Activated T-cell treated with anti-CD3 and anti-CD28 coated beads for 1 hour (primary cell): Measurements from ENCODE around the gene EIF4E.
A peak's percentile ranks its signal among the peaks of the same experiment; 100 is the strongest.
"Not testable (repeated sequence)": the region's sequence is repeated elsewhere in the genome, so short reads cannot be mapped to it uniquely, and the experiment has no call there.

Experiments
- DNase-seq: peaks from one replicate; pipeline ENCODE4 v3.0.0-alpha.2; 2020; ENCODE audit warnings: low read depth

Gene EIF4E, protein sequence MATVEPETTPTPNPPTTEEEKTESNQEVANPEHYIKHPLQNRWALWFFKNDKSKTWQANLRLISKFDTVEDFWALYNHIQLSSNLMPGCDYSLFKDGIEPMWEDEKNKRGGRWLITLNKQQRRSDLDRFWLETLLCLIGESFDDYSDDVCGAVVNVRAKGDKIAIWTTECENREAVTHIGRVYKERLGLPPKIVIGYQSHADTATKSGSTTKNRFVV

DNA sequence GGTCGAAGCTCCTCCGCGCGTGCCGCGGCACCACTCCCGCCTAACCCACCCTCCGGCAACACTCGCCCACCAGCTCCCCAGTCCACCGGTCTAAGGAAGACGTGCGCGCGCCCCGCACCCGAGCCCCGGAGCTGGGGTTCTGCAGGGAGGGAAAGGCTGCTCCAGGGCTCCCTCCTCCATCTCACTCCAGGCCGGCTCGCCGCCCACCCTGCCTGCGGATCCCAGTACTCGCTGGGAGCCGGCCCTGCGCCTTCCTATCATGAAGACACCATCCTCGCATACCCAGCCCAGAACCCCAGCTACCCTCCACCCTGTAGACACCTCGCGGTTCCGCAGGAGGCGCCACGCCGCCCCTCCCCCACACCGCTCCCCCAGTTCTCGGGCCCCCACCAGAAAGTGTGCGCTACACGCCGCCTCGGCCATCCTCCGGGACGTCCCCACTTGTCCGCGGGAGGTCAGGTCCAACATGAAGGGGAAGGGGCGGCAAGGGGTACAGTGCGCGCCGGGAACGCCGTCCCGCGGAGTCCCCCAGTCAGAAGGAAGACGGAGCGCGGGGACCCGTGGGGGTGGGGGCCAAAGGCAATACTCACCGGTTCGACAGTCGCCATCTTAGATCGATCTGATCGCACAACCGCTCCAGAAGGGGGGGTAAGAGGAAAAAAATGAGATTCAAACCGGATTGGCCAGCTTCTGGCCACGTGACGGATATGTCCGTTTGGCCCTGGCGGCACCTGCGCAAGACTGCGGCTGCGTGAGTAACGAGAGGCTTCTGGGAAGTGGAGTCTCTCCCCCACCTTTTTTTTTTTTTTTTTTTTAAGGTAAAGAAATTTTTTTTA, at the start of gene EIF4E:
TSS of gene EIF4E (minus strand) at position 629 of the 836 bp plus-strand sequence. CDS start at position 608, 21 bp downstream.
- peak; percentile 91 for DNase-seq

DNA sequence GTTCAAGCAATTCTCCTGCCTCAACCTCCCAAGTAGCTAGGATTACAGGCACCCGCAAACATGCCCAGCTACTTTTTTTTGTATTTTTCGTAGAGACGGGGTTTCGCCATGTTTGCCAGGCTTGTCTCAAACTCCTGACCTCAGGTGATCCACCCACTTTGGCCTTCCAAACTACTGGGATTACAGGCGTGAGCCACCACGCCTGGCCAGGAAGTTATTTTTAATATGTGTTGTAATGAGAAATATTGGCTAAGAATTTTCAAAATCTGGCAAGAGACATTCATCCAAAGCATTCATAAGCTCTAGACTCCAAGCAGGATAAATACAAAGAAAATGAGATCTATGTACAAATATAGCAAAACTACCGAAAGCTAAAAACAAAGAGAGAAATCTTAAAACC, 48.6 kb upstream of the EIF4E start:
- no peak for DNase-seq

DNA sequence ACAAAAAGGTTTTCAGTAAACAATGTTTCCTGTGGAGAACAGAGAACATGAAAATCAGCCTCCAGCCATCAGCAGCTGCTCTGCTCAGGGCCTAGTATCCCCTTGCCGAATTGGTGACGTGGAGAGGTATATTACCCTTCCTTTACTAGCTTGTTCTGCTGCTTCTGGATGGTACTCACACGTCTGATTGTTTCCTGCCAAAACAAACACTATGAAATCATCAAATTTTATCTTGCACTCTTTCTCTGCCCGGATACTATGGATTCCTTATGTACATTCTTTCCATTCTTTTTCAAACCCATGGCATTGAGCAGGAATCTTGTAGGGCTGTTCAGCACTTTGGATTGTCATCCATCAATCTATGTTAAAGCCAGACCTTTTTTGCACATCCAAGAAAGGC, 47.8 kb upstream of the EIF4E start:
- no peak for DNase-seq

DNA sequence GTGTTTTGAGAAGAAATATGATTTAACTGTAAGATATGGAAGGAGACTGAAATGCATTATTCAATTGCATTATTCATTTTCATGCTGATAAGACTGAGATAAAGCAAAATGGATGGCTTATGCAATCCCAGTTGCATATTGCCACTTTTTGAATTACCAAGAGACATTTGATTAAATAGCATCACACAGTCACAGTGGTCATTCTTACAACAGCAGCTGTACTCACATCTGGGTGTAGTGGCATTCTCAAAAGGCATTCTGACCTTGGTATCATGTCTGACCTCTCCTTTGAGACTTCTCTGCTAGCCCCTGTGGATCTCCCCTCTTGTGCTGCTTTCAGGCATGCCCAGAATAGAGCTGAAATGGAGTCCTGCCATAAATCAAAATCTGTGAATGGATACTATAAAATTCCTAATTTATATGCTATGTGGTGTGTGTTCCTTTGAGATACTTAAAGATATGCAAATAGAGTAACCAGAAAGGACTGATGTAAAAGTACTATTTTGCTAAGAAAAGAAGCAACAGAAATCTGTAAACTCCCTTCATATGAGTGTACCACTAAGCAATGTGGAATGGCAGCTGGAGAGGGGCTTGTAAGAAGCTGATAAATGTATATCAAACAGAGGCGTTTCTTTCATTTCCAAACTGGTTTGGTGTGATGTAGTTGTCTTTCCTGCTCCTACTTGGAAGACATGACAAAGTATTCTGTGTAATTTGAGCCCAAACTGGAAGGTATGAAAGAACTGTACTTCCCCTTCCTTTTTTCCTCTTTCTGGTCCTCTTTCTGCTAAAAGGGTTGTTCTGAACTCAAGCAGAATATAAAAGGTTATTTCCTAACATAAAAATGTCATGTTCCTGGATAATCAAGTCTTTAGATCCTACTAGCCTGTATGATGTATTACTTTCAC, 41.2 kb upstream of the EIF4E start:
- no peak for DNase-seq

DNA sequence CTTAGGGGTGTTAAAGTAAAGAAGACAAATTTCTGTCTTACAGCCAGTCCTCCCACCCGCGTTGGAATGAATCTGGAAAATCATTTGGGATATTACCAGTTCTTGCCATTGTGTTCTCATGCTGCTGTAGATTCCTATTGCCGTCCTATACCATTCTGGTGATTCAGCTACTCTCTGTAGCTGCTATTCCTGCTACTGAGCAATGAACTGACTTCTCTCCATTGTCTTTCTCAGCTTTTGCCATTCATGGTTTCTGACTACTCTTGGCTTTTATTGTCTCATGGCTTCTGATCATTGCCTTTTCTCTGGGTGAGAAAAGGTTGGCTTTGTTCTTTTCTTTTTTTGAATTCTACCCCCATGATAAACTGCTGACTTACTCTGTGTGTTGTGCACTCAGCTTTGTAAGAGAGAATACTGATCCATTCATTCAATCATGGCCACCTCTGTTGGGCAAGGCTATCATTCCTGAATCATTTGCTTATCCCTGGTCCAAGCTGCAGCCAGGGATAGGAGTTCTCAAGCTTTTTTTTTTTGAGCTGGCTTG, 38.9 kb upstream of the EIF4E start:
- no peak for DNase-seq

DNA sequence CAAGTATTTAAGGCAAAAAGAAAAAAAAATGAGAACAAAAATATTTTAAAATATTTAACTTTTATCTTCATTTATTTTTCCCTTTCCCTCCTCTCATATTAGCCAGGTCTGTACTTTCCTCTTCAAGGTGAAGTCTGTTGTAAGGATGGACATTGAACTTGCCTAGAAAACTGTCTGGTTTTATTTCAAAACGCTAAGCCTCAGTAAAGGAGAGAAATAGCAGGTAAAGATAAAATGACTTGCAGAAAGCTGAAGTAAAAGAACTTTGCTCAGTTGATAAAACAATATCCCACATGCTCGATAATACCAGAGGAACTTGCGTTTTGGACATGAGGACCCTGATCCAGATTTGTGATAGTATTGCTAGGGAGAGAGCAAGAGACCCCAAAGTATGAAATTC, 38.0 kb upstream of the EIF4E start:
- no peak for DNase-seq

DNA sequence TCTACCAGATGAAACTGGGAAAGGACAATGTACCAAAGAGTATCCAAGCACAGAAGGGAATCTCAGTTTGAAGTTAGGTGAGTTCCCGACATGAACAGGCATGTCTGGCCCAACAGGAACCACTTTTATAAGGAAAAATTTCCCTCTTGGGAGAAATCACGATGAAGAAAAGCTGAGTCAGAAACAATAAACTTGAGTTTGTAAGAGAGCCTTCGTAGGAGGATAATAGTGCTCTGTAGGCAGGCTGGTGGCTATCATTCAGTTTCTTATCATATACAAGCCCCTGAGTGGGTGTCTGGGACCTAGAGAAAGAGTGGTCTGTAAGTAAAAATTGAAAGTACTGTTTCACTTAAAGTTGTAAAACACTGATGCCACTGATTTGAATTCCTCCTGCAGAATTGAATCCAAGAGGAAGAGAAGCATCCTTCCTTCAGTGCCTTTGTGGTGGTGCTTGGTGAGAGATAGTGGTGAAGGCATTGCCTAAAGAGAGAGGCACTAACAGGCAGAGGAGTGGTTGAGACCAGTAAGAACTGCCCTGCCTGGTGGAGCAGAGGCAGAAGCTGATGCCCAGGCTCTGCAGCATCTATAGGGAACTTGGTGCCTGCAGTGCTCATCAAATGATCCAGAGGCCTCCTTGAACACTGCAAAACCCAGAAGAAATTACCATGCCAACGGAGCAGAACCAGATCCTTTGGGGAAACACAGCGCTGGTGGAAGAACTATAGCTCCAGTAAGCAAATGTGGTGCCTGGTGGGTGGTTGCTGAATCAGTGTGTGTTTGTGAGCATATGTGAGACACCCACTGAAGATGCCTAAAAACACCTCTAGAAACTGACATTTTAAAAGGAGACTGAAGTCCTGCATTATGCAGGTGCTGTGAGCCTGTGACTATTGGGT, 34.9 kb upstream of the EIF4E start:
- no peak for DNase-seq

DNA sequence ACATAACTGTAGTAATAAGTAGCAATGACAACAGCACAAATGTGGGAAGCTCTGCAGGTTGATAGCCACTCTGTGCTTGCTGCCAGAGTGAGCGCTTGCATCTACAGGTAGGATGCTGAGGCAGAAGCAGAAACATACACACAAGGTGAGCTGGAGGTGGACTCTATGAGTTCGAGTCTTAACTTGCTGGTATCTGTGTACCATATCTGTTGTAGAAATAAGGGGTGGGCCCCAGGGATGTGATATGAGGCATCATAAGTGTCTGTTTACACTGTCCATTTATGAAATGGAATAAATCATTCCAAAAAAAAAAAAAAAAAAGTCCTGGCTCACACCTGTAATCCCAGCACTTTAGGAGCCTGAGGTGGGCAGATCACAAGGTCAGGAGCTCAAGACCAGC, 32.8 kb upstream of the EIF4E start:
- DNase-seq: no peak

DNA sequence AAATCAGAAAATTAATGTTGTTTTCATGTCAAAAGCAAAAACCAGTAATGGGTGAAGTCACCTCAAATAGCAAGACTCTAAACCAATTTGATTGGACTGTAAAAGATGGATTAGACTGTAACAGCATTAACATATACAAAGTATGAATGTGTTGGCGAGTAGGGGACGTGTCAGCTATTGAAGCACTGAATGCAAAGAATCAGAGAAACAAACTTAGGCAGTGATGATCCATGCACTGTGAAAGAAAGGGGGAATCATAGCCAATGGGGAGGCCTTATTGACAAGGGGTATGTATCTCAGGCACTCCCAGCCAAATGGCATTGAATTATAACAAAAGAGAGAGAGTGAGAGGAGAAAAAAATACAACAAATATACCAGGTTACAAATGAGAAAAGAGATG, 30.5 kb upstream of the EIF4E start:
- no peak for DNase-seq

DNA sequence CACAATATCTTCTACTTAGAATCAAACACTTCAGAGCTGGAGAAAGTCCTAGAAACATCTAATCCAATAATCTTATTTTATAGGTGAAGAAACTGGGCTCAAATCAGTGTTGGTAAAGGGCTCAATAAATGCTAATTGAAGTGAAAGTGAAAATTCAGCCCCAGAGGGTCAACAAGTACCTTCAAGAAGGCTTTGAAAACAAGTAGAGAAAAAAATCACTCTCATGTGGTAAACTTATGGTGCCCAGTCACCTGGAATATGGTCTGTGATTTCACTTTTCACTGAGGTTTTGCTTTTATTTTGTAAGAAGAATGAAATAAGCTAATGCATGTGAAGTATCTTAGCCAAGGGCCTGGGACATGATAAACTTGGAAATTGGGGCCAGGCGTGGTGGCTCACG, 29.1 kb upstream of the EIF4E start:
- DNase-seq: no peak

DNA sequence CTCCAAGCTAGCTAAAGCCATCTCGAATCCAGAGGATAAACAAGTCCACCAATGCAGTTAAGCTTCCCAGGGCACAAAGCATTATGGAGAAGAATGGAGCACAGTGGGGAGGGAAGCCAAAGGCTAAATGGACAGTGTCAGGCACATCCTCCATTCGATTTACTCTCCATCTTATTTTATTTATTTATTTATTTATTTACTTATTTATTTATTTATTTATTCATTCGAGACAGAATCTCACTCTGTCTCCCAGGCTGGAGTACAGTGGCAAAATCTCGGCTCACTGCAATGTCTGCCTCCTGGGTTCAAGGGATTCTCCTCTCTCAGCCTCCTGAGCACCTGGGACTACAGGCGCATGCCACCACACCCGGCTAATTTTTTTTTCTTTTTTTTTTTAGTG, 26.3 kb upstream of the EIF4E start:
- no peak for DNase-seq

DNA sequence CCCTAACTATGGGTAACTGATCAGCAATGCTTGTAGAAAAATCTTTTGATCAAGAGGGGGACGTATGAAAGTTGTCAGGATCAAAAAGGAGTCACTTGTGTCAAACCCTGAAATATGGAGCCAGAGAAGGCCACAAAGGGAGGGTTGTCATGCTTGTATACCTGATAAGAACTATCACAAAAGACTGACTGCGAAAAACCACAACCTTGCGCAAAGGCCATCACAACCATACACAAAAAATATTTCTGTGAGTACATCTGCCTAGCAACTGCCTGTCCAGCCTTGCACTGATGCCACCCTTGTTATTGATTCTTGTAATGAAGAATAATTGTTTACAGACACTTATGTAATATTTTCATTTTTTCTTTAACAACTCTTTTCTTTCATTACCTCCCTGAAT, 22.8 kb upstream of the EIF4E start:
- no peak for DNase-seq

DNA sequence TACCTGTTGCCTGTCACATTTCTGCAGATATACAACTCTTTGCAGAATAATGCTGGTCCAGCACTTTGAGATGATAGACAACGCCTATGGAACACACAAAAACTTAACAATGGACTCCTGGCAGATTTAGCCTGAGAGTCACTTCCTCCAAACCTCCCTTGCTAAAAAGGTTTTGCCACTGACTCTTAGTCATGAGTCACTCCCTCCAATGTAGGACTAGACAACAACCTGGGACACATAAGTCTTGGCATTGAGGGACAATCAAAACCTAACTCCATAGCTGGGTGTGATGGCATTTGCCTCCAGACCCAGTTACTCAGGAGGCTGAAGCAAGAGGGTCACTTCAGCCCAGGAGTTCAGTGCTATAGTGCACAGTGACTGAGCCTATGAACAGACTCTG, 22.0 kb upstream of the EIF4E start:
- DNase-seq: no peak

DNA sequence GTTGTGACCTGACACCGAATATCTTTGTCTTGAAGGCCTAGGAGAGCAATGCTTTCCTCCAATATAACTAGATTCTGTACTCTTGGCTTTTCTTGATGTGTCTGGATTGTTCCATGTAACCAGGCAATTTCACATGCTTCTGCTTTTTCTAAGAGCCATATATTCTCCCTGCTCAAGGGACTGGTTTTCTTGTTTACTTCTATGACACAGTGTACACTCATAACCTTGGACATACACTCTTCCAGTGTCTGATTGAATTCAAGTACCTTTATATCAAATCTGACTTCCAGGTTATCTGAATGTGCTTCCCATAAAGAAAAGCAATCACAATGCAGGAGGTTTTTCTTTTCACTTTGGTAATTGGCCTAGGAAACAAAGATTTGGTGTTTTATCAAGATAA, 17.4 kb upstream of the EIF4E start:
- DNase-seq: no peak

DNA sequence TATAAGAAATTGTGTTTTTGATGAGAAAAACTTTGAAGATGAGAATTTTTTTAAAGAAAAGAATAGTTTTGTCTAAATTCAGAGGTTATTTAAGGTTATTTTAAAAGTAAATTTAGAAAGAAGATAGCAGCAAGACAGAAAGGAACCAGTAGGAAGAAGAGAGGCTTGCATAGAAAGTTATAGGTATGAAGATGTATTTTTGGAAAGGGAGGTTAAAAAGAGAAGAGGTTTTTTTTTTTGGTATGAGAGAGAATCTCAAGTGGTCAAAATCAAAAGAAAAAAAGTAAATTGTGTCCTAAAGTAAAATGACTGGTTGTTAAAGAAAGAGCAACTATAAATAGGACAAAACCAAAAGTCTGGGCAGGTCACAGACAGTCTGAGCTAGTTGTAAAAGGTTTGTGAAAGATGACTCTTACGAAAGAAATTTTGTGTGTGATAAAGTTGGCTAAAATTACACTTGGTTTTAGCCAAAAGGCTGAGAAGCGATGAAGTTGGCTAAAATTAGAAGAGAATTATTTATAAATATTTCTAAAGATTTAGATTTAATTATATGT, 16.4 kb upstream of the EIF4E start:
- DNase-seq: no peak

DNA sequence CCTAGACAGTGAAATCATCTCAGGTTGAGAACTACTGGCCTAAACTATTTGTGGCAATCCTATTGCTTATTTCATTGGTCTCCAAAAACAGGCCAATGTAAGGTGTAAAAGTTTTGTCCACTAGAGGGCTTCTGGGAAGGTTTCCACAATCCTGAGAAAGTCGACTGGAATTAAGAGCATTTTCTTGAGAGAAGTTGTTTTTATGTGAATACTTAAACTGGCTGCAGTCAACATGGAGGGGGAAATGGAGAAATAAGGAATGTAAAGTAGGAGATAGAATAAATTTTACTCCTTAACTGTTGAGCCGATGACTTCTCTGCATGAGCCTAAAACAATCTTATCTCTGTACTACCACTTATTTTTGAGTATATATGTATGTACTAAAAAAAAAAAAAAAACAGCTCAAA, 11.0 kb upstream of the EIF4E start:
- DNase-seq: no peak

DNA sequence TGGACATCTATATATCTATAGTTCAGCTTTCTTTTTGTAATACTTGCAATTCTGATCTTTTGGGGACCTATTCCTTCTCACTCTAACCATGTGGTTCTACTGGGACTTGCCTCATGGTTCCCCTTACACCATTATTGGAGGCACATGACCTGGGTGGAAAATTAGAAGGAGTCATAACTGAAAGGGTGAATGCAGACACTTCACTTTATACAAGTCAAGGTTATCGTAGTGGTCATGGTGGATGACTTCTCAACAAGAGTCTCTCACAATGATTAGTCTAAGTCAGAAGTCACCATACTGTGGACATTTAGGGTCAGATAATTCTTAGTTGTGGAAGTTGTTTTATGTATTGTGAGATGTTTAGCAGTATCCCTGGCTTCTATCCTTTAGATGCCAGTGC, 10.5 kb upstream of the EIF4E start:
- no peak for DNase-seq

DNA sequence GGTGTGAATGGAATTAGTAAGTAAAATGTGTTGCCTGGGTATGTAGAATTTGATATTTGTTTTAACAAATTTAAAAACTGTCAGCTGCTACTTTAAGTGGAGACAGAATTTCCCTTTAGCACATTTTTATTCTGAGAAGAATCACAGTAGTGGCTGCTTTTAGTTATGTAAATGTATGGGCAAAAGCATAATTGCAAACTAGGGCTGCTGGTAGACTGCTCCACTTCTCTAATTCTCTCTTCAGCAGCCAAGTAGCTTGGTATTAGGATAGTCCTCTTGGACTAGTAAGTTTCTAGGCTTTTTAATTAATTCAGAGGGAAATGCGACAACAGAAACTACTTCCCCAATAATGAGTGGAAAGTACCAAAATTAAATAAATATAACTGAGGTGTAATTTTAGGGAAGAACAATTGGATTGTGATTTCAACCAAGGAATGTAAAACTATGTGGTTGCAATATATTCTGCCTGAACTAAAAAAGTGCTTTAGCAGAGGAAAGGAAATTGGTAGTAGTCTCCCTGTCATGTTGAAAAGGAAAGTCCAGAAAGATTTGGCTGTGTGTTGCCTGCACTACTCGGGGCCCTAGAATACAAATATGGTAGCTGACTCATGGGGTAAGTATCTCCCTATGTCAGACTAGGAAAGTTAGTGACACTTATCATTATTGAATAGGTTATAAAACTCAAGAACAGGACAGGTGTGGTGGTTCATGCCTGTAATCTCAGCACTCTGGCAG, 9.2 kb upstream of the EIF4E start:
- no peak for DNase-seq

DNA sequence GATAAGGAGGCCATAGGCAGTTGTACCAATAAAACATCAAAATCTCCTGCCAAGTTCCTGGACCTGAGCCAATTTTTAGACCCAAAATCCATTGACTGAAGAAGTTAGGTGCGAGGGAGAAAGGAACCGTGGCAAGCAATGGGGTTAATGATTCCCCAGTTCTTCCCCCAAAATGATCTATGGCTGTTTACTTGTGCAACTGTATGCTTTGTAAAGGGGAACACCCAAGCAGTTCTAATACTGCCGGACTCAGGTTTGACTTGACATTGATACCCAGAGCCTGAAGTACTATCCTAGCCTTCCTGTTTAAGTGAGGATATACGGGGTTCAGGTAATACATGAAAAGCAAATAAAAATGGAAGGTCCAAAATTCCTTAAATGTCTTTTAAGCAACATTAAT, 6.7 kb upstream of the EIF4E start:
- DNase-seq: no peak

DNA sequence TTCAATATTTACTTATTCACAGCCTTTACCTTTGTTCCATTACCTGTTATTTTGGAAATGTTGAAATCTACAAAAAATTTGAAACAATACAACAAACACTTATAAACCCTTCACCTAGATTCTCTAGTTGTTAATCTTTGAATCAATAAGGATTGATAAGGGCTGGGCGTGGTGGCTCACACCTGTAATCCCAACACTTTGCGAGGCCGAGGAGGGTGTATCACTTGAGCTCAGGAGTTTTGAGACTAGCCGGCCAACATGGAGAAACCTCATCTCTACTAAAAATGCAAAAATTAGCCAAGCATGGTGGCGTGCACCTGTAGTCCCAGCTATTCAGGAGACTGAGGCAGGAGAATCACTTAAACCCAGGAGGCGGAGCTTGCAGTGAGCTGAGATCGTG, 5.9 kb upstream of the EIF4E start:
- not testable (repeated sequence) for DNase-seq
